HG02588 (cell line): ENCODE measurements around the gene BLMH.
"Not testable (repeated sequence)": the region's sequence is repeated elsewhere in the genome, so short reads cannot be mapped to it uniquely, and the experiment has no call there.

Experiments
- ATAC-seq: cut with Tn5 transposase; IDR thresholded peaks from one replicate; pipeline ENCODE4 v1.9.1; 2021; ENCODE audit warnings: mild to moderate bottlenecking, moderate library complexity; ENCODE audit not compliant: unreplicated experiment

The BLMH gene

GRCh38 chr17:30230596-30231125, 61.1 kb downstream of the BLMH start:
- ATAC-seq = no peak

DNA sequence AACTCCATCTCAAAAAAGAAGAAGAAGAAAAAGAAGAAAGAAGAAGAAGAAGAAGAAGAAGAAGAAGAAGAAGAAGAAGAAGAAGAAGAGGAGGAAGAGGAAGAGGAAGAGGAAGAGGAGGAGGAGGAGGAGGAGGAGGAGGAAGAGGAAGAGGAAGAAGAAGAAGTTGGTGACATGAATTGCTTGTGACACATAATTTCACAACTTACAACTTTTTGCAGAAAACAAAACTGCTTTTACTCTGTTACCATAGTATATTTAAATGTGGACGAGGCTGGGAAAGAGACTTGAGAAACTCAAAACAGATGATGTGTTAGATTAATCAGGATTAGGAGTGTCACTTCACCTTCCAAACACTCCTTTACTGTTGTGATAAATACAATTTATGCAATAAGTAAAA, 61.7 kb downstream of the BLMH start:
- ATAC-seq = not testable (repeated sequence)

- no peak for ATAC-seq
These were observed 62.7 kb downstream of the BLMH start for GRCh38 chr17:30229012-30229411.

- no peak for ATAC-seq
These were observed 63.7 kb downstream of the BLMH start for GRCh38 chr17:30228011-30228410.

GRCh38 chr17:30226878-30227277, 64.9 kb downstream of the BLMH start:
- ATAC-seq = no peak

DNA sequence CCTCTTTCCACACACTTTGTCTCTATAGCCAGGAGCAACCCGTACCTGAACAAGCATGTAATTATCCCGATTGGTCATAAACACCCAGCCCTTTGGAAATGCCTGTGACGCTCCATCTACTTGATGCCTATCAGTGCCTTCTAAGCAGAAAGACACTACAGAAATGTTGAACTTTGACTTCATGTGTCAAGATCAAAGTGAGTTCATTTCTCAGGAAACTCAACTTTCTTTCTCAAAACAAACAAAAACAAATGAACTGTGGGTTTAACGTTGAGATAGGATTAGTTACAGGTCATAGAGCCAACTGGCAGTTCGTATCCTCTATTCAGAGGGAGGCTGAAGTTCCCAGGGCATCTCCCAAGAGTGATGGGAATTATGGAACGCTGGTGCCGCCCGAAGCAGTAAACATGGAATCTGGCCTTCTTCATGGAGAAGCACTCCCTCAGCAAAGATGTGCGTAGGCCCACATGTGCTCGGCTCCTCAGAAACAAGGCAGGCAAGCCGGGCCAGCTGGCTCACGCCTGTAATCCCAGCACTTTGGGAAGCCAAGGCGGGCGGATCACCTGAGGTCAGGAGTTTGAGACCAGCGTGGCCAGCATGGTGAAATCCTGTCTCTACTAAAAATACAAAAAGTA, 65.7 kb downstream of the BLMH start:
- ATAC-seq = no peak

DNA sequence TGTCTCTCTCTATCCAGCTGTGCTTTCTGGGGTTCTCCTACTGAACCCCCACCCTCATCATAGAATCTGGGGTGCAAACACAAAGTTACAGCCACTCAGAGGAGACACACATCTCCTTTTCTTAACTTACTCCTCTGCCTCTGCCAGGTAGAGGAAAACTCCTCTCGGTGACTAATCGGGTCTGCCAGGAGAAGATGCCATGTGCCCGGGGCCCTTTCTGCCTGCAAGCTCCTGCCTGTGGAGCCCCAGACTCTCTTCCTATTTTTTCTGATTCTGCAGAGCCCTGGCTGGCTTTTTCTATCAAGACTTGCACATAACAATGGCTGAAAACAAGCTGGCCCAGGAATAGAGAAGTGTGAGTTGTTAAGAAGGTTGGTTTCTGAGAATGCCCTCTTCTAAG, 66.6 kb downstream of the BLMH start:
- no peak for ATAC-seq

DNA sequence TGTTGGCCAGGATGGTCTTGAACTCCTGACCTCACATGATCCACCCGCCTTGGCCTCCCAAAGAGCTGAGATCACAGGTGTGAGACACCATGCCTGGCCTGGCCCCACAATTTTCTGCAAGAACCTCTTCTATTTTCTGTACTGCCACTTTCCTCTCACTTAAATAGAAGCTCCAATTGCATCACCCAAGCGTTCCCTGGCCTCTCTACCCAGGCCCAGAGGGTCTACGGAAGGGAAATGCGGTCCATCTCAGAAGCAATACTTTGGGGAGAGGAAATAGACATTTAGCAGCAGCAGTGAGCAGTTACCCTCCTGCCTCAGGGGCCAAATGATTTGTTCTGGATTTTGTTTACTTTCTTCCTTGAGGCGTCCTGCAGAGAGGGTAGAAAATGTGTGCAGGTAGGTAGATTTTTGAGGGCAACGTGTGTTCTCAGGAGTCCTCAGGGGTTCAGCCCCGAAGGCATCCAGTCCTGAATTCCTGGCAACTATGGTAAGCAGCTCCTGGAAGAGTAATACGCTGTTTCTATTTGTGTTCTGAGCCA, 67.3 kb downstream of the BLMH start:
- no peak for ATAC-seq

- no peak for ATAC-seq
These were observed 69.0 kb downstream of the BLMH start for GRCh38 chr17:30222721-30223175.

GRCh38 chr17:30222251-30222650, 69.5 kb downstream of the BLMH start:
- ATAC-seq = no peak

- no peak for ATAC-seq
These were observed 70.4 kb downstream of the BLMH start for GRCh38 chr17:30221346-30221745.

DNA sequence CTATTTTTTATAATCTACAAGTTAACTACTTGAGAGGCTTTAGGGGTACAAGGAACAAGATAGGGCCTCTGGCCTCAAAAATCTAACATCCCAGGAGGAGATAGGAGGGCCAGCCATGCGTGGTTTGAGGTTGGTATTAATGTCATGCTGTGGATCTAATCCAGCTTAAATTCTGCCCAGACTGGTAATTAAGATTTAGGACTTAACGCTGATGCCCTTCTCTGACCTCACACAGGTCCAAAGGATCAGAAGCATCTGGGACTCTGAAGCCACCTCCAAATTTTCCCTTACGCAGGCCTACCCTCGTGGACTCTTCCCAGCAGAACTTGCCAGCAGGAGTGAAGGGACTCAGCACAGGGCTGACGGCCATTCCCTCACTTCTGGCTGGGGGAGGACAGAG, 71.3 kb downstream of the BLMH start:
- no peak for ATAC-seq

DNA sequence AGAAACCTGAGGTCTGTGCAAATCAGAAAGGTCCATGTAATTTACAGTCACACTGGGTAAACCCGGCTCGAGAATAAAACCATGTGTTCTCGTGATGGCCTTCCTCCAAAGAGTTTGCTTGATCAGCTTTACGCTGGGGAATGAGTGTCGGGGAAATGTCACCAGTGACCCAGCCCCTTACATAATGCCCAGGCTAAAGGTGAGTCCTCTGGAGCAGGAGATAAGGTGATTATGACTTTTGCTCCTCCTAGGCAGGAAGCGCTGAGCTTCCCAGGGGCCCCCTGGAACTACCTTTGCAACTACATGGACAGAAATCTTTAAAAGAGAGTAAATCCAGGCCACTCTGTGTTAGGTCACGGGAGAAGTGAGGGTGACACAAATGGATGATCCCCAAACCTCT, 71.9 kb downstream of the BLMH start:
- ATAC-seq = no peak

- no peak for ATAC-seq
These were observed 72.4 kb downstream of the BLMH start for GRCh38 chr17:30219315-30219714.

DNA sequence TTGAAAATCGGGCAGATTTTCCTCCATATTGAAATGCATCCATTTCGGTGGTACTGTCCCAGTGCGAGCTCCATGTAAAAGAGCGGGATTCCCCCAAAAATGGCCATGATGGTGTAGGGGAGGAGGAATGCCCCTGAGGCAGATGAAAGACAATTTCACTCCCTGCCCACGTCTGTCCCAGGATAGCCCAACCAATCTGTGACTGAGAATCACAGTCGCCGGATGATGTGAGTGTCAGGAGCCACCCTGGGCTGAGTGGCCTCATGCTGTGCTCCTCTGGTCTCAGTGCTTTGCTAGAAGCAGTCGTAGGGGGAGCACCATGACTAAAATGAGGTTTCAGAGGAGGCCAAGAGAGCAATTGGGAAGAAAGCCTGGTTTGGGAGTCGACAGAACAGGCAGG, 72.9 kb downstream of the BLMH start:
- no peak for ATAC-seq

- no peak for ATAC-seq
These were observed 73.9 kb downstream of the BLMH start for GRCh38 chr17:30217746-30218245.

DNA sequence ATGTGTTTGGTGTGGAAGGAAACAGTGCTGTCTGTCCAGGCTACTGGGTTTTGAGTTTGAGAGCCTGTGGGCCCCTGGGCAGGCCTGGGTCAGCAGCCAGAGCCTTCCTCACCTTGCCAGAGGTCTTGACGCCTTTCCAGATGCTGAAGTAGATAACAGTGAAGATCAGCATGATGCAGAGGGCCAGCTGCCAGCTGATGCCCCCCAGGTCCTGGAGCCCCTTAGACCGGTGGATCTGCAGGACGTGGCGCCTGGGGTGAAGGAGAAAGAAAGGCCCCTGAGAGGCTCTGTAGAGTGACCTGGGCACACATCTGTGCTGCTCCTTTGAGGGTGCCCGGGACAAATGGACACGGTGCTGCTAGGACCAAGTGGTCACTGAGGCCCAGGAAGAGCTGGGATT, 74.7 kb downstream of the BLMH start:
- no peak for ATAC-seq

DNA sequence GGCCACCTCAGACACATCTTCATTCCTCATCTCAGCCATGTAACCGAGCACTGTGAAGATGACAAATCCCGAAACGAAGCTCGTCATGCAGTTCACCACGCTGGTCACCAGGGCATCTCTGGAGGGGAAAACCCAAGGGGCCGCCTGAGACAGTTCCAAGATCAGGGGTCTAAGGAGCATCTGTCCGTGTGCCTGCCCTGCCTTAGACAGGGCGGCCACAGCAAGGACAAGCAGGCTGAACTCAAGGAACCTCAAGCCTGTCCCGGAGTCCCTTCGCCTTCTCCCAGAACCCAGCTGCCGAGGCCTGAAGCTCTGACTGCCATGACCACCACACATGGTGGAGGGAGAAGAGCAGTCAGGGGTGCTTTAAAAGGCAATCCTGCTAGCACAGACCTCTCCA, 79.0 kb downstream of the BLMH start:
- ATAC-seq = peak; percentile 65

DNA sequence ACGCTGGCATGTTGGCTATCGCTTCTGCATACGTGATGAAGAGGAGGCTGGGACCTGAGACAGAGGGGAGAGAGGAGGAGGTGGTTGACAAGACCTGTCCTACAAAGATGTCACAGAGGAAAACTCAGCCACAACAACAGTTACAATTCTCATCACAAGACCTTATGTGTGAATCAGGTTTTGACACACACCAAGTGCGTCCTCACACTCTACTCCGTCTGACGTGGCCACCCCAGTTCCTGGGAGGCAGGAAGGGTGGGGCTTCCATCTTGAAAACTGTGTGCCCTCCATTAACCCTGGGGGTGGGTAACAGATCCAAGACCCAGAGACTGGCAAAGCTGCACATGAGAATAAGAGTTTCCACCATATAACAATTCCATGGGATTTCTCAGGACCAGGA, 80.4 kb downstream of the BLMH start:
- ATAC-seq = no peak

GRCh38 chr17:30210901-30211300, 80.8 kb downstream of the BLMH start:
- ATAC-seq = no peak

- ATAC-seq = no peak
These were observed 81.4 kb downstream of the BLMH start for GRCh38 chr17:30210366-30210765.

DNA sequence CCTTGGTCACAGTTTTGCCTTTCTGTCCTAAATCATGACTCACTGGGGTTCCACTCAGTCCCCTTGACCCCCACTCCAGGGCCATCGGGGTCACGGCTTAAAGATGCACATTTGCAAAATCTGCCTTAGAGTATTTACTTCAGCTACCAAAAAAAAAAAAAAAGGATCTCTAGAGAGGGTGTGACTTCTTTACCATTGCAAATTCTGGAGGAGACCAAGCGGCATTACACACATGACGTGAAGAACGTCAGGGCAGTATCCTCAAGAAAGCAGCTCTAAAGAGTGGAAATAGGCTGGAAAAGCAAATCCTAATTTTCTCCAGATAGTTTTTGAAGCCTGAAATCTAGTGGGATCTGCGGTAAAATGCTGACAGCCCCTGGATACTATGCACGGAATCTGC, 81.8 kb downstream of the BLMH start:
- no peak for ATAC-seq

DNA sequence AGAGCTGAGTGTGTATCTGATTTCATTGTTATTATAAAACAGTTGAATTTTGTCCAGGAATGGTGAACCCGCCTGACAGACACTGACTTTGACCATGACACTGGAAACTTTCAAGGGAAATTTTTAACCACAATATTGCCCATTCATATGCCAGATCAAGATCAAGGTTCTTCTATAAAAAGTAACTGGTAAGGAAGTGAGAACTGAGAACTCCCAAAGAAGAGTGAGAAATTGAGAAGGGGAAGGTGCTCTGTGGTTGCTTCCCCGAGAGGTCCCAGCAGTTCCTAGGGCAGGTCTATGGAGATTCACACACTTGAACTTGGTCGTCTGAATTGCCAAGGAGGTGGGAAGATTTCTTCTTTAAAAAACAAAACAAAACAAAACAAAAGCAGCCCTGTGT, 83.5 kb downstream of the BLMH start:
- no peak for ATAC-seq
